ENCODE results near the gene NDUFAF2.
"Not testable (repeated sequence)": the region's sequence is repeated elsewhere in the genome, so short reads cannot be mapped to it uniquely, and the experiment has no call there.

The NDUFAF2 gene

DNA sequence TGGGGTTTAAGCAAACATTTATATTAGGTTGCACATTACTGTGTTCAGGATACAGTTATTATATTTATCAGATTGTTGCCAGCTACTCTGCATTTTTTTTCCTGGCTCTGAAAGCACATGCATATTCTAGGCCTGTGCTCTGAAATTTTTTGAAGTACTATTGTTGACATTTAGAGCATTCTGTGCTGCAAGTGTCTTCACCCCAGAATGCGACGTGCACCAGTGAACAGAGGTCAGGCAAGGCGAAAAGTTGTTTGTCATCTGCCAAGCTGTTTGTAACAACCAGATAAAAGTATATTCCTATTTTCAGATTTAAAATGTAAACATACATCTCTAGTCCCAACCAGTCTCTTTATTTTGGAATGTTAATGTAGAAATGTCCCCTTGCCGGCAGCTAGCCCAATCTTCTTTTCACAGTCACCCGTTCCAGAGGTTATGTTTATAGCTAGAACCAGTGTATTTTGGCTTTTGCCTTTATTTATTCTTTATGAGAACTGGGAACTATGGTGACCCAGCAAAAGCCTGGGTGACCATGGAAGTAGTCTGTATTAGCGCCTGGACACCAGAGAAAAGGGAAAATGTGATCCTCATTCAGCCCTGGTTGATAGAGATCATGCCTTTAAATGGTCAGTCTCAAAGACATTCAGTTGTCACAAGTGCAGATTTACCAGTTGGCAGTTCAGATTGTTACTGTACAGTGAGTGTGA lies 84.6 kb downstream of the NDUFAF2 start:
- no peak for DNase-seq (ENCODE audit: low read depth, low spot score)
- no peak overlapping the region for H3K4me3 ChIP-seq (ENCODE audit: low read length)

DNA sequence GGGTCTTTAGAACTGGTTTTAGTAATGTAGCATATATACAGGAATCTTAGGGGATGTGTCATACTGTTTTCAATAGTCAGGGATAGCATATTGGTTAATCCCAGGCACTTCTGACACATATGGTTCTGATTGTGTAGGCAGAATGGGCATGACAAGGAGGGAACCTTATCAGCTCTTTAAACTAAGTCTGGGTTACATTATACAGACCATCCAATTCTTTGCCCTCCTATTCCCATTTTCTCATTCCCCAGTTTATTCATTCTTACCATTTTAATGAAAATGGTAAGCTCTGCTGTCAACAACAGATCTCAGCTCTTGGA lies 85.1 kb downstream of the NDUFAF2 start:
- no peak overlapping the region for H3K4me3 ChIP-seq (ENCODE audit: low read length)
- no peak for DNase-seq (ENCODE audit: low read depth, low spot score)

DNA sequence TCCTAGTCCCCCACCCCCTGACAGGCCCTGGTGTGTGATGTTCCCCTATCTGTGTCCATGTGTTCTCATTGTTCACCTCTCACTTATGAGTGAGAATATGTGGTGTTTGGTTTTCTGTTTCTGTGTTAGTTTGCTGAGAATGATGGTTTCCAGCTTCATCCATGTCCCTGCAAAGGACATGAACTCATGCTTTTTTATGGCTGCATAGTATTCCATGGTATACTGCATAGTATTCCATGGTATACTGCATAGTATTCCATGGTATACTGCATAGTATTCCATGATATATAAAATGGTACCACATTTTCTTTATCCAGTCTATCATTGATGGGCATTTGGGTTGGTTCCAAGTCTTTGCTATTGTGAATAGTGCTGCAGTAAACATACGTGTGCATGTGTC lies 86.3 kb downstream of the NDUFAF2 start:
- H3K4me3 ChIP-seq (ENCODE audit: low read length); DNase-seq (ENCODE audit: low read depth, low spot score): not testable (repeated sequence)

DNA sequence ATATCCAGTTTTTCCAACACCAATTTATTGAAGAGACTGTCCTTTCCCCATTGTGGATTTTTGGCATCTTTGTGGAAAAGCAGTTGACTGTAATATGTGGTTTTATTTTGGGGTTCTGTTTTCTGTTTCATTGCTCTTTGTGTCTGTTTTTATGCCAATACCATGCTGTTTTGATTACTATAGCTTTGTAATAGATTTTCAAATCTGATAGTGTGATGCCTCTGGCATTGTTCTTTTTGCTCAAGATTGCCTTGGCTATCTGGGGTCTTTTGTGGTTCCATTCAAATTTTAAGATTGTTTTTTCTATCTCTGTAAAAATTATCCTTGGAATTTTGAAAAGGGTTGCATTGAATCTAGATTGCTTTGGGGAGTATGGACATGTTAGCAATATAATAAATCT lies 99.5 kb downstream of the NDUFAF2 start:
- no peak for DNase-seq (ENCODE audit: low read depth, low spot score)
- no peak overlapping the region for H3K4me3 ChIP-seq (ENCODE audit: low read length)

DNA sequence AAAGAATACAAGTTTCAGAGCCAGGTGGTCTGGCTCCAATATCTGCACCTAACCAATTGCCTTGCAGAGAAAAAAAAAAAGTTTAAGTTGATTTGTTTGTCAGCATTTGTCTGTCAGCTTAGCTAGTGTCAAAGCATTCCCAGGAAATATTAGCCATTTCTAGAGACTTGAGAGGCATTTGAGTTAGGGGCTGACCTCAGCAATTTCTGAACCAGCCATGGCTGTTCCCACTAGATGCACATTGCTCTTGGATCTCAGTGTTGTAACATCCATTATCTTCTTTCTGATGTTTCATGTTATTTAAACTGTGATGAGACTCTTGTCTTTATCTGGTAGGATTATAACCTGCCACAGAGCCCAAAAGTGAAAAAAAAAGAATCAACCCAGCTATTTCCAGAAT lies 102.3 kb downstream of the NDUFAF2 start:
- H3K4me3 ChIP-seq (ENCODE audit: low read length) = no peak overlapping the region
- no peak for DNase-seq (ENCODE audit: low read depth, low spot score)

DNA sequence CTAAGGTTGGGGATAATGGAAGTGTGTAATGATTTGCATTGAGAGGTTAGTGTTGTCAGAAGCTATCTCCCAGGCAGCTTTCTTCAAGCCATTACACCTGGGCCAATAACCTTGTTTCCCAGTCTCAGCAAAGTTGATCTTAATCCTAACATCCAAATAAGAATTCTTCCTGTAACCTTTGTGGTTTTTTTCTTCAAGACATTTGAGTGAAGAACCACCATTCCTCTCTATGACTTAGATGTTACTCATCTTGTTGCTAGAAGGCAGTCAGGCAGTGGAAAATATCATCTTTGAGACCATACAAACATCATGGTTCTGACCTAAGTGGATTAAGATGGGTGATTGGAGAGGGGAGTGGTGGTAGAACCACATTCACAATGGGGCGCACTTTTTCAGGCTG lies 103.5 kb downstream of the NDUFAF2 start:
- no peak overlapping the region for H3K4me3 ChIP-seq (ENCODE audit: low read length)
- DNase-seq (ENCODE audit: low read depth, low spot score) = no peak

DNA sequence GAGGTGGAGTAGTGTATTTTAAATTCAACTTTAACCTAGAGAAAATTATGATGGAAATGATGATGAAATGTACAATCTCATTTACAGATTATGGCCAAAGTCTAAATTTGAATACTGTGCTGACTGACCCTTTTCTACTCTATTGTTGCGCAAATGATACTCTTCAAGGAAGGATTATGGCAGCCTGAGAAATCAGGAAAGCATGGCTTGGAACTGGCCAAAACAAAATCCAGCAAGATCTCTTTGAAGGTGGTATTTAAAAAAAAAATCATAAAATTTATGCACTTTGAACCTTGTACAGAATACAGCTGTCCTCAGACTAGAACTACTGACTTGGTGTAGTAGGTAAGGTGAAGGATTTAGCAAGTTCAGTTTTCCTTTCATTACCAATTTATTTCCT lies 105.3 kb downstream of the NDUFAF2 start:
- H3K4me3 ChIP-seq (ENCODE audit: low read length) = no peak overlapping the region
- DNase-seq (ENCODE audit: low read depth, low spot score) = no peak

DNA sequence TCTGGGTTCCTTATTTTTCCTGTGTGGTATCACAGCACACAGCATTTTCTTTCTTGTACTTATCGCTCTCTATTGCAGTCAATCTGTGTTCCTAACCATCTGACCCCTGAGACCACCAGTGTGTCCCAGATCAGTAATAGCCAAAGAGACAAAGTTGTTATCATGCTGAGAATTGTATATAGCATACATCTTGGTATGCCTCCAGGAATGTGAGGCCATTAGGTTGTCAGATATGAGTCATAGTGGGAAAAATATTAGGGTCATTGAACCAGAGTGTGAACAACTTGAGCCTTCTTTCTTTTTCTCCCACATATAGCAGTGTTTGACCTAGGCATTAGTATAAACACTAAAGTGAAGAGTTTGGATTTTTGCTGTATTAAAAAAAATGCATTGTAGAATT lies 106.3 kb downstream of the NDUFAF2 start:
- DNase-seq (ENCODE audit: low read depth, low spot score) = no peak
- H3K4me3 ChIP-seq (ENCODE audit: low read length) = no peak overlapping the region

DNA sequence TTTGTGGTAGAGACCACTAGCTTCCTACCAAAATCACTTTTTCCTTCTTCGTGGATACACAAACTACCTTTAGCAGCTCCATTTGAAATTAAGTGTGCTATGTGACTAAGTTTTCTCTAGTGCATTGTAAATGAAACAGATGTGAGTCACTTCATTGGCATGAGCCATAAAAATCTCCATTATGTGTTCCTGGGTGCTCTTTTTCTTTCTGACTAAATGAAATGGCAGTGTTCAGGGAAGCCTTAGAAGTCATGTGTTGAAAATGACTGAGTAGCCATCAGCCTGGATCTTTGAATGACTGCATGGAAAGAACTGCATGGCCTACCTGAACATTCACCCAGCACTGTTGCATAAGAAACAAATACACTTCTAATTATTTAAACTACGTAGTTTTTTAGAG lies 107.9 kb downstream of the NDUFAF2 start:
- H3K4me3 ChIP-seq (ENCODE audit: low read length) = no peak overlapping the region
- DNase-seq (ENCODE audit: low read depth, low spot score) = no peak

DNA sequence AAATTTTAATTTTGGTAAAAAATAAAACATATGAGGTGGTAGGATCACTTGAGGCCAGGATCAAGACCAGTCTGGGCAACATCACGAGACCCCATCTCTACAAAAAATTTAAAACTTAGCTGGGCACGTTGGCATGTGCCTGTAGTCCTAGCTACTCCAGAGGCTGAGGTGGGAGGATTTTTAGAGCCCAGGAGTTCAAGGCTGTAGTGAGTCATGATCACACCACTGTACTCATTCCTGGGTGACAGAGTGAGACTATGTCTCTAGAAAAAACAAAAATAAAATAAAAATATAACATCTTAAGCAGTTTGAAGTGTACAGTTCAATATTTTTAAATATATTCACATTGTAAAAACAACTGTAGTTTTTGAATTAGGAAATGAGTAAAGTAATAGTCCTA lies 108.9 kb downstream of the NDUFAF2 start:
- no peak for DNase-seq (ENCODE audit: low read depth, low spot score)
- H3K4me3 ChIP-seq (ENCODE audit: low read length) = no peak overlapping the region

DNA sequence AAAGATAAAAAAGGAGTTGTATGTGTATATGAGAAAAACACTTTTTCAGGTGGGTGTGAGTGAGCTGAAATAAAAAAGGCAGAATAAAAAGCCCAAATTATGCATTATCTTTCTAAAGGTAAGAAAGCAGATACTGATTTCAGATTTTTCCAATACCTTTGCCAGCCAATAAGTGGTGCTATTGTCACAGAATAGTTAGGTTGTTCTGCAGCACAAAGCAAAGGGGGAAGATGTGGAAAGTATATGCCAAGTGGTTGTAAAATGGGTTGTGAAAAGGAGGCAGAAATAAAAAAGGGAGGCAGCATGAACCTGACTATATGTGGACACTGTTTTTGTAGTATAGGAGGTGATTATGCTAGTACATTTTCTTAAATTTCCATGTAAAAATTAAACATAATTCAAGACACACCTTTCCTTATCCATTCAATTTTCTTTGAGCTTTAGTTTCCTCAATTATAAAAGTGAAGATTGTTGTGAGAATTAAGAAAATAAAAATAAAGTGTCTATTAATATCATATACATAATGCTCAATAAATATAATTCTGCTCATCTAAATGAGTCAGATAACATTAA lies 110.5 kb downstream of the NDUFAF2 start:
- DNase-seq (ENCODE audit: low read depth, low spot score) = peak; percentile 19
- H3K4me3 ChIP-seq (ENCODE audit: low read length) = no peak overlapping the region

DNA sequence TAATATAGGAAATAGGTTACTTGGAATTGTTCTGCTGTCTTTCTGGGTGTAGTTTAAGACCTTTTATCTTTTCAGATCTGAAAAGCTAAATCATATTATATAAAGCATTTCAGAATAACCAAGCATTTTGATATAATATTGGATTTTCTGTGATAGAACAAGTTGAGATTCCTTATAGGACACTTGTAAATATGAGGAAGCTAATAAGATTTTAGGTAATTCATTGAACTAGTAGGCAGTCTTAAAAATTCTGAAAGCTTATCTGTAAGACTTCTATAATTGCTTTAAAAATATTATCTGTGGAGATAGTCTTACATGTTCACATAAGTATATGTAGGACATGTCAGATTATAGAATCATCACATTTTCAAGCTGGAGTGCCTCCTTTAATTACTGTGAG lies 114.5 kb downstream of the NDUFAF2 start:
- no peak for DNase-seq (ENCODE audit: low read depth, low spot score)
- no peak overlapping the region for H3K4me3 ChIP-seq (ENCODE audit: low read length)

DNA sequence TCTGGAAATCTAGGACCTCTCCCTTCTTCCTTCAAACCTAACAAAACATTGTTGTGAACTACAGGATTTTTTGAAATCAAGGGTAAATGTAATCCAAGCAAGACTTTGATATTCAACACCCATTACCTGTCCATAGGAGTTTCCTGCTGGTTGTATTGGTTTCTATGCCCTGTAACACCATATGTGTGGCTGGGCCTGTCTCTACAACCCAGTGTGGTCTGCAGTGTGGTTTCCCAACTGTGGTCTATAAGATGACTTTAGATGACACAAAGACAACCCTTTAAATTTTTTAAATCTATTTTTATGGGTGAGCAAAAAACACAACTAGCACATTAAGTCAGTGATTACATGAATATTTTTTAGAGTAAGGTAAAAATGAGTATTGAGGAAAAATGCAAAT lies 124.1 kb downstream of the NDUFAF2 start:
- no peak overlapping the region for H3K4me3 ChIP-seq (ENCODE audit: low read length)
- peak; percentile 30 for DNase-seq (ENCODE audit: low read depth, low spot score)

DNA sequence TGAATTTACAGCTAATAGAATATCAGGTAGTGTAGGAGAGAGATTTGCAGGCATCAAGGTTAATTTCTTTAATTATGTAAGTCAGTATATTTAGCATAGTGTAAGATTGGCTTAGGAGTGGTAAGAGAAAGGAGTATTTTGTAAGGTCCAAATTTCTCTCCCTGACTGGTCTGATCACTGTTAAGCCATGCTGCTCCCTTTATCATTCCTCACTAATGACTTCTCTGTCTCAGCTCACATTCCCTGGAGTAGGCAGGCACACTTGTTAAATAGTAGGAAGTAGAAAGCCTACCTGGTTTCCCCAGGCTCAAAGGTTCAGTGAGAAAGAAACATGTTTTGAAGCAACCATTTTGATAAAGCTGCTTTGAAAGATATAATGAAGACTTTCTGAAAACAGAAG lies 126.5 kb downstream of the NDUFAF2 start:
- no peak overlapping the region for H3K4me3 ChIP-seq (ENCODE audit: low read length)
- no peak for DNase-seq (ENCODE audit: low read depth, low spot score)

DNA sequence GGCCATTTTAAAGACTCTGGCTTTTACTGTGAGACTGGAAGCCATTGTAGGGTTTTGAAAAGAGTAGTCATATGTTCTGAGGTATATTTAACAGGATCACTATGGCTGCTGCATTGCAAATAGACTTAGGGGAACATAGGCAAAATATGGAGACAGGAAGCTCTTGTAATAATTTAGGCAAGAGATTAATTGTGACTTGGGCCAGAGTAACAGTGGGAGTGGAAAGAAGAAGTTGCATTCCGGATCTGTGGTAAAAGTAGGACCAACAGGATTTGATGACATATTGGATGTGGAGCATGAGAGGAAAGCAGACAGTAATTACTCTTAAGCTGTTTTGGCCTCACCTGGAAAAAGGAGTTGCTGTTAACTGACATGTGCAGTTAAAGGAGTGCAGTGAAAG lies 131.6 kb downstream of the NDUFAF2 start:
- no peak overlapping the region for H3K4me3 ChIP-seq (ENCODE audit: low read length)
- no peak for DNase-seq (ENCODE audit: low read depth, low spot score)

DNA sequence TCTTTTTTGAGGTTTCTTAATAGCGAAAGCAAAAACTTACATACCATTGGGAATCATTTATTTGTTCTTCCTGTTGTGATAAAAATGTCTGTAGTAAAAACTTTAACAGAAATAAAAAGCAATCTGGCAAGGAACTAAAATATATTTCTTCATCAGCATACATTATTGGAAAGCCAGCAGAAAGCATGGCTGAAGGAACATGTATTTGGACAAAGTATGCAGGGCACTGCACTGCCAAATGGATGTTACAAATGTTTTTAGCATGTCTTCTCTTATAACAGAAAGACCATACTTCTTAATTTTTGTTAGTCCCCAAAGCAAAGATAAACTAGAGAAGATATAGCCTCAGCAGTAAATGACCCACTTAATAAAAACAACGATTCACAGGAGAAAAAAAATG lies 136.7 kb downstream of the NDUFAF2 start:
- DNase-seq (ENCODE audit: low read depth, low spot score) = no peak
- no peak overlapping the region for H3K4me3 ChIP-seq (ENCODE audit: low read length)

DNA sequence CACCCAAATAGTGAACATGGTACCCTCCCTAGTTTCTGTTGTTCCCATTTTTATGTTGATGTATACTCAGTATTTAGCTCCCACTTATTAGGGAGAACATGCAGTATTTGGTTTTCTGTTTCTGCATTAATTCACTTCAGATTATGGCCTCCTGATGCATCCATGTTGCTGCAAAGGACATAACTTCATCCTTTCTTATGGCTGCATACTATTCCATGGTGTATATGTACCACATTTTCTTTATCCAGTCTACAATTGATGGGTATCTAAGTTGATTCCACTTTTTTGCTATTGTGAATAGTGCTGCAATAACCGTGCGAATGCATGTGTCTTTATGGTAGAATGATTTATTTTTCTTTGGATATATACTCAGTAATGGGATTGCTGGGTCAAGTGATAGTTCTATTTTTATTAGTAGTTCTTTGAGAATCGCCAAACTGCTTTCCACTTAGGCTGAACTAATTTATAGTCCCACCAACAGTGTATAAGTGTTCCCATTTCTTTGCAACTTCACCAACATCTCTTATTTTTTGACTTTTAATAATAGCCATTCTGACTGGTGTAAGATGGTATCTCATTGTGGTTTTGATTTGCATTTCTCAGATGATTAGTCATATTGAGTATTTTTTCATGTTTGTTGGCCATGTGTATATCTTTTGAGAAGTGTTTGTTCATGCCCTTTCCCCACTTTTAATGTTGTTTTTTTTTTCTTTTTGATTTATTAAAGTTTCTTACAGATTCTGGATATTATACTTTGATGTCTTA lies 137.7 kb downstream of the NDUFAF2 start:
- no peak overlapping the region for H3K4me3 ChIP-seq (ENCODE audit: low read length)
- DNase-seq (ENCODE audit: low read depth, low spot score) = no peak

DNA sequence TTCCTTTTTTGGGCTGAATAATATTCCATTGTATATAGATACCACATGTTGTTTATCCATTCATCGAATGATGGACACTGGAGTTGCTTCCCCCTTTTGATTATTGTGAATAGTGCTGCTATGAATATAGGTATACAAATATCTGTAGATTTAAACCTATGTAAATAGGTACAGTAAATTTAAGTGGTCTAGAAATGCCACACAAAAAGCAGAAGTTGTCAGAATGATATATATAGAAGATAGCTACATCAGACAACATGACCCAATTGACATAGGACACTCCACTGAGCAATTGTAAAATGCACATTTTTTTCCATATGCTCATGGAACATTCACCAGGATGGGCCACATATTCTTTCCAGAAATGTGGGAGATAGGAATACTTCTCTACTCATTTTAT lies 139.7 kb downstream of the NDUFAF2 start:
- H3K4me3 ChIP-seq (ENCODE audit: low read length) = no peak overlapping the region
- DNase-seq (ENCODE audit: low read depth, low spot score) = no peak

DNA sequence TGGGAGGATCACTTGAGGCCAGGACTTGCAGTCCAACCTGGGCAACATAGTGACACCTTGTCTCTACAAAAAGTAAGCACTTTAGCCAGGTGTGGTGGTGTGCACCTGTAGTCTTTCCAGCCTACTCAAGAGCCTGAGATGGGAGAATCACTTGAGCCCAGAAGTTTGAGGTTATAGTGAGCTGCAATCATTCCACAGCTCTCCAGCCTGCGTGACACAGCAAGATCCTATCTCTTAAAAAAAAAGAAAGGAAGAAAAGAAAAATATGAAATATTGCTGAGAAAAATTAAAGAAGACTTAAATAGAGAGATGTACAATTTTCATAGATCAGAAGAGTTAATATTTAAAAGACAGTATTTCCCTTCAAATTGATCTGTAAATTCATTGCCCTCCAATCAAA lies 140.9 kb downstream of the NDUFAF2 start:
- no peak overlapping the region for H3K4me3 ChIP-seq (ENCODE audit: low read length)
- DNase-seq (ENCODE audit: low read depth, low spot score) = no peak

DNA sequence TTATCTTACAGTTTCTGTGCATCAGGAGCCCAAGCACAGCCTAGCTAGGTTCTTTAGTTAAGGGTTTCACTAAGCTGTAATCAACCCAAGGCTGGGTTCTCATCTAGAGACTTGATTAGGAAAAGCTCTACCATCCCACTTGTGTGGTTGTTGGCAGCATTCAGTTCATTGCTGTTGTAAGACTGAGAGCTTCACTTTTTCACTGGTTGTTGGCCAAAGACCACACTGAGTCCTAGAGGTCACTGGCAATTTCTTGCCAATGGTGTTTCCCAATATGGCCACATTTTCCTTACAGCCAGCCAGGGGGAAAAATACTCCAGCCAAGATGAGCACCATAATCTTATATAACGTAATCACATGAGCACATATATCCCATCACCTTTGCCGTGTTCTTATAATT lies 142.9 kb downstream of the NDUFAF2 start:
- no peak overlapping the region for H3K4me3 ChIP-seq (ENCODE audit: low read length)
- DNase-seq (ENCODE audit: low read depth, low spot score) = no peak

DNA sequence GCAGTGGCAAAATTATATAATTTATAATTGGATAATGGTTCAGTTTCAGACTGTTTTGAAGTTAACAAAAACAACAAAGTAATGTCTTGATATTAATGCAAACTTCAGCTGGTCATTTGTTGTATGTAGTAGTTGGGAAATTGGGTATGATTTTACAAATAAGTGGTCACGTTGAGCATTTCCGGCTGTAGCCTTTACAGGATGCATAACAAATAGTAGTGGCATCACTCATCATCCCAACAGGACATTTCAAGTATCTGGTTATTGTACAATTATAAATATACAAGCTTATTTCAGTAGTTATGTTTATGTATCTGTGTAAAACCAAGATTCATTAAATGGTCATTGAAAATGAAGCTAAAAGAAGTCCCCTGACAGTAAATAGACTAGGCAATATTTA lies 144.3 kb downstream of the NDUFAF2 start:
- no peak for DNase-seq (ENCODE audit: low read depth, low spot score)
- no peak overlapping the region for H3K4me3 ChIP-seq (ENCODE audit: low read length)

Measured in Jurkat, Clone E6-1 (cell line).